Measurements from ENCODE around the gene PTGES2. TPM values are rescaled to one million over a fixed set of nuclear protein-coding genes. Genes with fewer than 3 reads are reported as not detected.

The PTGES2 gene
- total RNA-seq, 4 donors from 2014 or later, result 54.2 to 118 (median 83.0) TPM

GRCh38 chr9:128169492-128169891, 42.0 kb upstream of the PTGES2 start:
- Histone ChIP-seq H3K27ac (no peak overlapping the region), H3K4me1 (peaks cover 0 to under 1% (median 0%) of the 10 kb centered on the region in 3 donors), H3K36me3 (peaks cover 34 to 93% (median 44%) of the 10 kb centered on the region in 3 donors), H3K4me3 (no peak overlapping the region), H3K9me3 (no peaks in the 10 kb centered on the region), H3K27me3 (no peaks in the 10 kb centered on the region)
- no peak for DNase-seq
- TF ChIP-seq CTCF (IDR thresholded peaks at IDR 0.05), result no peak
- no peak for TF ChIP-seq POLR2A (IDR thresholded peaks at IDR 0.05)
- WGBS, 2 donors, result 83 to 89% methylated on average over 1 to 8 of the region's 8 CpGs
- intact Hi-C loops (cut with DNase I), result no loop called here

- Histone ChIP-seq H3K36me3 (peaks cover 35 to 93% (median 44%) of the 10 kb centered on the region in 3 donors), H3K27ac (no peak overlapping the region), H3K4me1 (peaks cover 0 to 7% (median 0%) of the 10 kb centered on the region in 3 donors), H3K9me3 (no peaks in the 10 kb centered on the region), H3K27me3 (no peaks in the 10 kb centered on the region), H3K4me3 (no peak overlapping the region)
- no peak for TF ChIP-seq CTCF (IDR thresholded peaks at IDR 0.05)
- no peak for TF ChIP-seq POLR2A (IDR thresholded peaks at IDR 0.05)
- WGBS, 2 donors, result 81 to 89% methylated on average over 8 of the region's 8 CpGs
- no peak for DNase-seq
- intact Hi-C loops (cut with DNase I), result no loop called here
These were observed 41.3 kb upstream of the PTGES2 start for GRCh38 chr9:128168731-128169308.

GRCh38 chr9:128167209-128167608, 39.7 kb upstream of the PTGES2 start:
- intact Hi-C loops (cut with DNase I), result no loop called here
- TF ChIP-seq CTCF (IDR thresholded peaks at IDR 0.05), result no peak
- no peak for TF ChIP-seq POLR2A (IDR thresholded peaks at IDR 0.05)
- DNase-seq, result no peak
- 93 to 100% methylated on average over 3 to 4 of the region's 4 CpGs for WGBS, 2 donors
- Histone ChIP-seq H3K27me3 (no peaks in the 10 kb centered on the region), H3K4me1 (peaks cover 0 to 12% (median 0%) of the 10 kb centered on the region in 3 donors), H3K9me3 (no peaks in the 10 kb centered on the region), H3K27ac (no peak overlapping the region), H3K4me3 (no peak overlapping the region), H3K36me3 (peaks cover 38 to 97% (median 44%) of the 10 kb centered on the region in 3 donors)

- Histone ChIP-seq H3K36me3 (peaks cover 38 to 93% (median 44%) of the 10 kb centered on the region in 3 donors), H3K4me3 (no peak overlapping the region), H3K4me1 (peaks cover 0 to 22% (median 4%) of the 10 kb centered on the region in 3 donors), H3K27me3 (no peaks in the 10 kb centered on the region), H3K27ac (no peak overlapping the region), H3K9me3 (no peaks in the 10 kb centered on the region)
- intact Hi-C loops (cut with DNase I), result no loop called here
- no peak for TF ChIP-seq CTCF (IDR thresholded peaks at IDR 0.05)
- no peak for TF ChIP-seq POLR2A (IDR thresholded peaks at IDR 0.05)
- DNase-seq, result no peak
- WGBS, 2 donors, result 87 to 100% methylated on average over 3 to 7 of the region's 18 CpGs
These were observed 38.6 kb upstream of the PTGES2 start for GRCh38 chr9:128166169-128166568.

GRCh38 chr9:128164307-128164885, 36.9 kb upstream of the PTGES2 start:
- Histone ChIP-seq H3K9me3 (no peaks in the 10 kb centered on the region), H3K4me1 (peaks cover 8 to 36% (median 11%) of the 10 kb centered on the region in 3 donors), H3K36me3 (peaks cover 33 to 75% (median 34%) of the 10 kb centered on the region in 3 donors), H3K4me3 (no peak overlapping the region), H3K27me3 (no peaks in the 10 kb centered on the region), H3K27ac (no peak overlapping the region)
- TF ChIP-seq POLR2A (IDR thresholded peaks at IDR 0.05) (no peak), CTCF (IDR thresholded peaks at IDR 0.05) (no peak)
- intact Hi-C loops (cut with DNase I), result no loop called here
- 64 to 69% methylated on average over 12 of the region's 14 CpGs for WGBS, 2 donors
- DNase-seq, result no peak
